Kidney (tissue), 14 donors: ENCODE data around the gene NAV1. TPM values are rescaled to one million over a fixed set of nuclear protein-coding genes. Genes with fewer than 3 reads are reported as not detected.

Experiments
- DNase-seq, 5 donors: peaks; one replicate each; pipeline ENCODE4 v3.0.0-alpha.2; 2013 to 2020
- FAIRE-seq: peaks from 2 replicates; lab custom pipeline; 2012; peaks lifted over from hg19 to GRCh38; lab: Jason Lieb, UNC
- H3K27ac ChIP-seq, 2 donors: one replicate each; pipeline ENCODE4 v1.7.0; 2013; ENCODE audit warnings: low read depth in 2 of 2, low read length in 2 of 2, inconsistent platforms in 1 of 2
- H3K27me3 ChIP-seq: one replicate; pipeline ENCODE4 v1.7.1; 2013; ENCODE audit warnings: low read length, inconsistent platforms; ENCODE audit not compliant: control insufficient read depth, insufficient read depth
- H3K36me3 ChIP-seq, 3 donors: one replicate each; pipeline versions ENCODE4 v1.7.0 to v1.7.1; 2013; ENCODE audit warnings: low read length in 3 of 3, control low read depth in 1 of 3, inconsistent platforms in 1 of 3; ENCODE audit not compliant: insufficient read depth in 3 of 3, control insufficient read depth in 2 of 3
- H3K4me1 ChIP-seq, 3 donors: one replicate each; pipeline versions ENCODE4 v1.7.0 to v1.7.1; 2013; ENCODE audit warnings: low read length in 3 of 3, inconsistent platforms in 1 of 3, low read depth in 1 of 3; ENCODE audit not compliant: control insufficient read depth in 2 of 3, insufficient read depth in 2 of 3
- H3K4me3 ChIP-seq, 3 donors: one replicate each; pipeline versions ENCODE4 v1.7.0 to v1.8.1; 2013; ENCODE audit warnings: low read length in 3 of 3, control low read depth in 1 of 3, inconsistent platforms in 1 of 3
- H3K9ac ChIP-seq, 3 donors: one replicate each; pipeline versions ENCODE4 v1.7.0 to v1.7.1; 2013; ENCODE audit warnings: low read length in 3 of 3, control low read depth in 1 of 3, inconsistent platforms in 1 of 3
- H3K9me3 ChIP-seq, 3 donors: one replicate each; pipeline versions ENCODE4 v1.7.0 to v1.7.1; 2013; ENCODE audit warnings: low read length in 3 of 3, control low read depth in 1 of 3, inconsistent platforms in 1 of 3; ENCODE audit not compliant: control insufficient read depth in 2 of 3, insufficient read depth in 1 of 3
- intact Hi-C: fragments of 100-400 bp; cut with DNase I; formaldehyde crosslinking; loops from one replicate; pipeline ENCODE4 v1.11.1; 2022
- polyA plus RNA-seq: library from polyadenylated mRNA; stranded (reverse); fragments of 350-450 nt; fragmentation: Illumina TruSeq; extraction: RNeasy Lipid Tissue Mini Kit (QIAGEN cat#74804); gene quantifications from one replicate; pipeline ENCODE4 v1.2.3, GENCODE V29; 2014; ENCODE audit warnings: low read depth, low replicate concordance; ENCODE audit not compliant: insufficient read depth
- total RNA-seq: library from RNA; stranded (reverse); fragmentation: NEBNext Ultra II Directional; extraction: Animal tissue kit (Norgen Biotek cat#: 25700); gene quantifications from one replicate; pipeline ENCODE4 v1.2.1, GENCODE V29; 2021
- TF ChIP-seq, protein P1 (sequence below): IDR thresholded peaks from 3 replicates; pipeline ENCODE4 v1.5.1; 2012; ENCODE audit warnings: mild to moderate bottlenecking, moderate library complexity, borderline replicate concordance; ENCODE audit not compliant: insufficient read depth; ENCODE audit errors: extremely low read depth
- donor health status: control.
- donor health status: control.
- donor health status: control.
- donor health status: control.
- donor health status: control.
- donor health status: DM: yes; HTN: yes; CAD: no.
- donor health status: Normal renal cell carcinoma (clear cell type).

Gene NAV1
- total and polyA plus RNA-seq, 2 donors from 2014 or later, result 1.7 to 23.0 TPM

DNA sequence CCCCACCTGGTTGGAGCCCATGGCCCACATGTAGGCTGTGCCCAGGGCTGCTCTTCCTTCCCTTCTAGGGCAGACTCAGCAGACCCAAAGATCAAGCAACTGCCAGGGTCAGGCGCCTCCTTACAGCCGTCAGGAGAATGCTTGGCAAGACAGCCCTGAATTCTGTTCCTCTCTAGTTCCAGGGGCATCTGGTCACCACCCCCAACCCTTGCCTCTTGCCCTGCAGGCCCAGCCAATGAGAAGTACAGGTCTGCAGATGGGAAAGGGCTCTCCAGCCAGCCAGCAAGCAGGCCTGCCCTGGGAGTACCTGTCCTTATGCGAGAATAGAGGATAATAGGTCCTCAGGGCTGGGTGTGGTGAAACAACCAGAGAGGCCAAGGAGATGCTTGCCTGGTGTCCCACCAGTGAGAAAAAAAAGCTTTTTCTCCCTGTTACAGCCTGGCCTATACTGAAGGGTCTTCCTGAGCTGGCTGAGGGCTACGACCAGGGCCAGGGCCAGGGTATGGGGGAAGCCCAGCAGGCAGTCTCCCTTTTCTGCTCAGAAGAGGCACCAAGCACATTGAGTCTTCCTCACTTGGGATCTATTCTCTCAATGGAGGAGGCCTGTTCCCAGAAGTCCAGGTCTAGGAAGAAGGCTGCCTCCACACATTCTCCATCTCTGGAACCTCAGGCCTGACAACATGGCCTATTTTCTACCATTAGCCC is 31.4 kb downstream of the NAV1 start:
- Histone ChIP-seq H3K9ac (no peak overlapping the region), H3K27me3 (no peaks in the 10 kb centered on the region), H3K4me3 (no peak overlapping the region), H3K4me1 (peaks cover 0 to 5% (median 0%) of the 10 kb centered on the region in 3 donors), H3K27ac (no peak overlapping the region), H3K9me3 (no peaks in the 10 kb centered on the region), H3K36me3 (no peaks in the 10 kb centered on the region)
- intact Hi-C loops, result no loop called here
- FAIRE-seq, result no peak
- TF ChIP-seq, protein P1, sequence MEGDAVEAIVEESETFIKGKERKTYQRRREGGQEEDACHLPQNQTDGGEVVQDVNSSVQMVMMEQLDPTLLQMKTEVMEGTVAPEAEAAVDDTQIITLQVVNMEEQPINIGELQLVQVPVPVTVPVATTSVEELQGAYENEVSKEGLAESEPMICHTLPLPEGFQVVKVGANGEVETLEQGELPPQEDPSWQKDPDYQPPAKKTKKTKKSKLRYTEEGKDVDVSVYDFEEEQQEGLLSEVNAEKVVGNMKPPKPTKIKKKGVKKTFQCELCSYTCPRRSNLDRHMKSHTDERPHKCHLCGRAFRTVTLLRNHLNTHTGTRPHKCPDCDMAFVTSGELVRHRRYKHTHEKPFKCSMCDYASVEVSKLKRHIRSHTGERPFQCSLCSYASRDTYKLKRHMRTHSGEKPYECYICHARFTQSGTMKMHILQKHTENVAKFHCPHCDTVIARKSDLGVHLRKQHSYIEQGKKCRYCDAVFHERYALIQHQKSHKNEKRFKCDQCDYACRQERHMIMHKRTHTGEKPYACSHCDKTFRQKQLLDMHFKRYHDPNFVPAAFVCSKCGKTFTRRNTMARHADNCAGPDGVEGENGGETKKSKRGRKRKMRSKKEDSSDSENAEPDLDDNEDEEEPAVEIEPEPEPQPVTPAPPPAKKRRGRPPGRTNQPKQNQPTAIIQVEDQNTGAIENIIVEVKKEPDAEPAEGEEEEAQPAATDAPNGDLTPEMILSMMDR, result no peak
- peak in 1 of 5 donors; percentile 30 for DNase-seq

GRCh38 chr1:201570886-201571624 is 32.1 kb downstream of the NAV1 start:
- Histone ChIP-seq H3K9me3 (no peaks in the 10 kb centered on the region), H3K27ac (no peak overlapping the region), H3K36me3 (no peaks in the 10 kb centered on the region), H3K4me1 (peaks cover 0 to 5% (median 0%) of the 10 kb centered on the region in 3 donors), H3K9ac (no peak overlapping the region), H3K27me3 (no peaks in the 10 kb centered on the region), H3K4me3 (no peak overlapping the region)
- TF ChIP-seq, protein P1, result no peak
- intact Hi-C loops, result no loop called here
- DNase-seq (peak in 3 of 5 donors; percentile 35 to 37 (median 35)), FAIRE-seq (no peak)

- H3K9ac ChIP-seq, result no peak overlapping the region
- no peak for FAIRE-seq
- intact Hi-C loops, result no loop called here
- H3K4me1 ChIP-seq, result peaks cover 0 to 3% (median 0%) of the 10 kb centered on the region in 3 donors
- no peak overlapping the region for H3K4me3 ChIP-seq
- no peaks in the 10 kb centered on the region for H3K9me3 ChIP-seq
- no peaks in the 10 kb centered on the region for H3K27me3 ChIP-seq
- H3K36me3 ChIP-seq, result no peaks in the 10 kb centered on the region
- peak in 1 of 5 donors; percentile 9 for DNase-seq
- H3K27ac ChIP-seq, result no peak overlapping the region
- TF ChIP-seq, protein P1, result no peak
Measured at GRCh38 chr1:201573030-201573429, 34.1 kb downstream of the NAV1 start.
